ENCODE results near the gene TSPEAR.

GRCh38 chr21:44708866-44709425, 2.4 kb downstream of the TSPEAR start:
- TF ChIP-seq CTCF (IDR thresholded peaks at IDR 0.05) = no peak
- no peak for TF ChIP-seq POLR2A (IDR thresholded peaks at IDR 0.05)
